HG03460 (cell line): ENCODE measurements around the gene MYH15.

Experiments used
- ATAC-seq: cut with Tn5 transposase; IDR thresholded peaks from one replicate; pipeline ENCODE4 v1.9.1; 2021; ENCODE audit not compliant: unreplicated experiment

The MYH15 gene

DNA sequence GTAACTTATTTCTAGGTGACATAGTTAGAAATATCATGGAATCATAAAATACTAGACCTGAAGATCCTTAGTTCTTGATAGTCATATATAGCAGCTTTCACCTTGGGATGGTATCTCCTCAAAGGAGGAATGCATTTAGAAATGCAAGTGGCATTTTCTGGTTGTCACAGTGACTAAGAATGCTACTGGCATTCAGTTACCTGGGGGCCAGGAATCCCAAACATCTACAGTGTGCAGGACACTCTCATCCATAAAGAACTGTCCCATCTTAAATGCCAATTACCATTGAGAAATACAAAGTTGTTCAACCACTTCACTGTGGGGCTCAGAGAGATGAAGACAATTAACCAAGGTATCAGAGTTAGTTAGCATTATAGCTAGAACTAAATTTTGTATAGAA lies 36.7 kb downstream of the MYH15 start:
- ATAC-seq, result no peak

DNA sequence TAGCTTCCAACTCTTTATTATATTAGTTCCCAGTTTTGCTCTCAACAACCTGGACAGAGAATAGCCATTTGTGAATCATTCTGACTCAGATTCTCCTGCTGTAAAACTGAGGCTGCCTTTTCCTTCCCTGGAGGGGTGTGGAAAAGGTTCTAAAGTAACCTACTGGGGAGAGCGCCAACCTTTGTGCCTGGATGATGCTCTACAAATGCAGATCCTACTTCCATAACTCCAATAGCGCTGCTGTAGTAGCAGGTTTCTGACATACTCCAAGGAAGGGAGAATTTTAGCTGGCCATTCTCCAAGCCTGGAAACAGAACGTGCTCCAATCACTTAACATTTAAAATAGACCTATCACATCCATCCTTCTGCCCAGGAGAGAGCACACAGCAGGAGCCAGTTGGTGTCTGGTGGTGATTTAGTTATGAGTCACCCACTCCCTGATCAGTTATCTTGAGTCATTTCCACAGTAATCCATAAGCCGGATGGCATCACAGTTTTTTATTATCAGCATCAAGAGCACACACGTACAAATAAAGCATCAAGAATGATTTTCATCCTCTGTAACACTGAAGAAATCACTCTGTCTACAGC lies 38.3 kb downstream of the MYH15 start:
- ATAC-seq, result no peak

DNA sequence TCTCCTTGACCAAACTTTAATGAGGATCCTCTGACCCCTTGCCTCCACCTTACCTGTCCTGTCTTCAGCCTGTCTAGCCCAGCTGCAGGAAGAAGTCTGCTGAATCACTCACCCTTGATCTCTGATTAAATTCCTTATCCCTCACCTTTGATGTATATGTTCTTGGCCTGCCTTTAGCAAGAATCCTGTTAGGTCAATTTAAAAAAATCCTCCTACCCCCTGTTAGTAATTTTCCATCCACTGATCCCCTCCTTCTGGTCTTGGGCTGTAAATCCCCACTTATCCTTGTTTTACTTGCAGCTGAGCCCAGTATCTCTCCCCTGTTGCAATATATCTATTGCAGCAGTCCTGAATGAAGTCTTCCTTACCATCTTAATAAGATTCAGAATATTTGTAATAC lies 39.0 kb downstream of the MYH15 start:
- no peak for ATAC-seq

DNA sequence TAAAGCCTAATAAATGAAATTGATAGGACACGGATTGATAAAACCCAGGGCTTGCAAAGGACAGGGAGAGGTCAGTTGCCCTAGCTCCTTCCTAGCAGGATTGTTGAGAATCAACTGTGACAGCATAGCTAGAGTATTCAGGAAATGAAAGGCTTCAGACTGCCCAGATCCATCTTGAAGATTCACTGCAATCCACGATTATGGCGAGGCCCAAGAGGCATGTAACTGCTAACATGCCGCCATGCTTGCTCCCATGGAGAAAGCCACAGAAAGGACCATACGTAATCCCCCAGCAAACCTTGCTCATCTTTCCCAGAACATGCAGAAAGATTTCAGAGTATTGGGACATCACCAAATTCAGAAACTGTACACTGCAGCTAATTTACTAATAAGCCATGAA lies 41.3 kb downstream of the MYH15 start:
- ATAC-seq, result no peak

DNA sequence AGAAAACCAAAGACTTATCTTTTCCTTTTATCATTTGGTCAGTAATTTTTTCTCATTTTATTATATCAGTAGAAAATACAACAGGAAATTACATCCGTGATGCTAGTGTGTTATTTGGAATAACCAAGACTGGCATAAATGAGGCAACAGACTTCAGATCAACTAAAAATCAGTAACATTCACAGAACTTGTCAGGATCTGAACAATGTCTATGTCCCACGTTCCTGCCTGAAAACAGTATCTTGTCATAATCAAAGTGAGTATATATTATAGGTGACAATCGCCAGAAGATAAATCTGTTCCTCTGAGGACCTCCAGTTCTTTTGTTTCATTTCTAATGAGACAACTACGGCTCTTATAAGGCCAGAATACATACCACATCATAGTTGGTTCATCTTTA lies 41.8 kb downstream of the MYH15 start:
- no peak for ATAC-seq

DNA sequence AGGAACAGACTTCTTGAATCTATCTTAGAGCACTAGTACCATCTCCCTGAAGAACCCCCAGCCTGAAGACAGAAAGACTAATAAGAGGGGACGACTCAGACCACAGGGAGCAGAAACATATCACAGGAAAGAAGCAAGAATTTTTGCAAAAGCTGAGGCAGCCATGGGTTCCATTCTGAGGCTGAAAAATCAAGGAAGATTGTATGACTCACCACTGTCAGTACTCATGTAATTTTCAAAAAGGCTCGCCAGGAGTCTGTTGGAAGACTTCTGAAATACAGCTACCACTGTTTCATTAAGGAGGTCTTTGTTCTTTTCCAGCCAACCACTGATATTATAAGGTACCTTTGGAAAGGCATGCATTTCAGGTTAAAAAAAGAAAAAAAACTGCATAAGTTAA lies 47.5 kb downstream of the MYH15 start:
- no peak for ATAC-seq

DNA sequence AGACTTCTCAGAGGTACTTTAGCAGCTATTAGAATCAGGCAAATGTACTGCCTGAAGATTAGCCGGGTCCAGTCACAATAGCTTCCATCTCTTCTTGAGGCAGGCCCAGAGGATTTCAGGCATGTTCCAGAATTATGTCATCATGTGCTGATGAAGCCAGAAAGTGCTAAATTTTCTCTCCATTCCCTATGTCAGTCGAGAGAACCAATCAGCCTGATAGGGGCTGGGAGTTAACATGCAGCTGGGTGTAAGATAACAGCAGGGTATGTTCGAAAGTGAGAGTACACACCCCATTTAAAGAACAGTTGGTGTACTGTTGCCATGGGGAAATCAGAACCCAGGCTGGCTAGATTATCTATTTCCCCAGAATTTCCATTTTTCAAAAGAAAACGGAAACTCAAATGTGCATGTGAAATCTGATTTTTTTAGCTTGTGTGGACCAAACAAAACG lies 48.7 kb downstream of the MYH15 start:
- no peak for ATAC-seq

DNA sequence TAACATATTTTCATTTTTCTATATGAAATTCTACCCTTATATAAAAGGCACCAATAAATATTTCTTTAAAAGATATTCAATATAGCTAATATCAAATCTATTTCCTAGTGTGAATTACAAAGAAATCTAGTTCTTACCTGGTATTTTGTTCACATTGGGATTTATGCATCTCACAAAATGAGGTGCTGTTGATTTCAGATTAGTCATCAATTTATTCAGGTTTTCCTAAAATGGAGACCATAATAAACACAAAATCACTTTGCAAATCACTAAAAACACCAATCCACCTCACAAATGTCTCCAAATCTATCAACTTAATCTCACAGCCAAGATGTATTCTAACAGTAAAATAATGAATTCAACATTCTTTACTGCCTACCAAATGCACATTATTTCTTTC lies 51.2 kb downstream of the MYH15 start:
- ATAC-seq, result no peak

DNA sequence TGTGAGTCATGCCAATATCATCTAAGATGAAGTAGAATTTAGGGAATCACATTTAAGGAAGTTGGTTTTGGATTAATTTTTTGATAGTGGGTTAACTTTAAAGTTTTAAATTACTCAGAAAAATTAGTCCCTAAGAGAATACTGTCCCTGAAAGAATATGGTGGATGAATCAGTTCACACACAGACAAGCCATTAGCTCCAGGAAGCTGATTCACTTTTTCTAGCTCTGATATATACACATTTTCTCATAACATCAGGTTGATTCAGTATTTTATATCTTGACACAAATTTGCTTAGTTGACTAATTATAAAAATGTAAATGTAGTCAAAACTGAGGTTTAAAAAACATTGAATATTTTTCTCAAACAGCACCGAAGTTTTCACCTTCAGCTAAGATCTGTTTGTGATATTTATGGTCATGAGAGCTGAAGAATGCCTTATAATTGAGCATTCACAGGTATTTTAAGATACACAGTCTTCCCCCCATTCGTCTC lies 55.1 kb downstream of the MYH15 start:
- no peak for ATAC-seq

DNA sequence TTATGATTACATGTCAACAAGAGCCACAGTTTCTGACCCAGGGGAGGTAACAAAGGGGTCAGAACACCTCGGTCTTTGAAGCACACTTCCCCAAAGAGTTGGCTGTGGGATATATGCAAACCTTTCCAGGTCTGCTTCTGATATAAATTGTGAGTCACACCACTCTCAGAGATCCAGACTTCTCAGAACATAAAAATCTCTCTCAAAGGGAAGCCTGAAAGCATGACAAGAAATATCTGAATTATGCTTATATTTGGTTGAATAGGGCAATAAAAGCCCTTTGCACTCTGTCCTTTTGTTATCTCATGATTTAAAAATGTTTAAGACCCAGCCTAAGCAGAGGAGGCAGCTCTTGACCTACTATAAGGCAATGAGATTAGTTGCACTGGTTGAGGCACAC lies 56.8 kb downstream of the MYH15 start:
- no peak for ATAC-seq

DNA sequence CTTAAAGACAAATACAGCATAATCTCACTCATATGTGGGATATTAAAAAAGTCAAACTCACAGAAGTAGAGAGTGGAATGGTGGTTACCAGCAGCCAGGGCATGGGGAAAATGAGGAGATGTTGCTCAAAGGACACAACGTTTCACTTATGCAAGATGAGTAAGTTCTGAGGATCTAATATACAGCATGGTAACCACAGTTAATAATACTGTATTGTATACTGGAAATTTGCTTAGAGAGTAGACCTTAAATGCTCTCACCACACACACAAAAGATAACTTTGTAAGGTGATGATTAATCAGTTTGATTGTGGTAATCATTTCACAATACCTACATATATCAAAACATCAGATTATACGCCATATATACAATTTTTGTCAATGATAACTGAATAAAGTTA lies 60.0 kb downstream of the MYH15 start:
- ATAC-seq, result no peak

DNA sequence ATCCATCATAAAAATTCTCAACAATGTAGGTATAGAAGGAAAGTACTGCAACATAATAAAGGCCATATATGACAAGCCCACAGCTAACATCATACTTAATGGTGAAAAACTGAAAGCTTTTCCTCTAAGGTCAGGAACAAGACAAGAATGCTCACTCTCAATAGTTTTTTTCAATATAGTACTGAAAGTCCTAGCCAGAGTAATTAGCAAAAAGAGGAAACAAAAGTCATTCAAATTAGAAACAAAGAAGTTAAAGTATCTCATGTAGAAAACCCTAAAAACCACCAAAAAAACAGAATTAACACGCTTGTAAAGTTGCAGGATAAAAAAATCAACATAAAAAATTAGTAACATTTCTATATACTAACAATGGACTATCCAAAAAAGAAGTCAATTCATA lies 61.8 kb downstream of the MYH15 start:
- no peak for ATAC-seq

DNA sequence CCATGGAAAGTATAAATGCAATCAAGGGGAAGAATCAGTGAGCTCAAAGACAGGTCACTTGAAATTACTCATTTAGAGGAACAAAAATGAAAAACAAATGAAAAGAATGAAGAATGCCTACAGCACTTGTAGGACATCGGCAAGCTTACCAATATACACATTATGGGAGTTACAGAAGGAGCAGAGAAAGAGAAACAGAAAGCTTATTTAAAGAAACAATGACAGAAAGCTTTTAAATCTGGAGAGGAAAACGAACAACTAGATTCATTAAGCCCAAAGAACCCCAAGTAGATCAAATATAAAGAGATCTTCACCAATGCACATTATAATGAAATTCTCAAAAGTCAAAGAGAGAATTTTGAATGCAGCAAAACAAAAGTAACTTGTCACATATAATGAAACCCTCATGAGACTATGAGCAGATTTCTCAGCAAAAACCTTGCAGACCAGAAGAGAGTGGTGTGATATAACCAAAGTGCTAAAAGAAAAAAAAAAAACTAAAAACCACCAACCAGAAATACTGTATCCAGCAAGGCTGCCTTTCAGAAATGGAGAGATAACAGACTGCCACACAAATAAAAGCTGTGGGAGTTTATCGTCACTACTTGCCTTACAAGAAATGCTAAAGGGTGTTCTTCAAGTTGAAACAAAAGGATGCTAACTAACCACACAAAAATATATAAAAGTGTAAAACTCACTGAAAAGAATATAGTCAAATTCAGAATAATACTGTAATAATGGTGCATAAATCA lies 63.1 kb downstream of the MYH15 start:
- ATAC-seq, result no peak

DNA sequence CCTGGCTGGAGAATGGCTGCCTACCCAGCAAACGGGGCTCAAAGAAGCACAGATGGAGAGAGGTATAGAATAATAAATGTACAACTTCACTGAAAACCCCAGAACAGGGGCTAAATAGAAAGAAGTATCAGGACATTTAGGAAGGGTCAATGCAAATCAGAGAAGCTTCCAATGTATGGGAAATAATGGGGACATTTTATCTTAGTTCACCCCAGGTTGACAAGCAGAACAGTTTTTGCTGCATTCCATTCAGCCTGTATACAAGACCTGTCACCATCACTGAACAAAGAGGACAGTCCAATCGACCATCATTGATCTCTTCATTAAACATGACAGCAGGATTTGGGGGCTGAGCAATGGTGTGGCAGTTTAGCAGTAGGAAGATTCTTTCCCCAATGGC lies 68.1 kb downstream of the MYH15 start:
- no peak for ATAC-seq

DNA sequence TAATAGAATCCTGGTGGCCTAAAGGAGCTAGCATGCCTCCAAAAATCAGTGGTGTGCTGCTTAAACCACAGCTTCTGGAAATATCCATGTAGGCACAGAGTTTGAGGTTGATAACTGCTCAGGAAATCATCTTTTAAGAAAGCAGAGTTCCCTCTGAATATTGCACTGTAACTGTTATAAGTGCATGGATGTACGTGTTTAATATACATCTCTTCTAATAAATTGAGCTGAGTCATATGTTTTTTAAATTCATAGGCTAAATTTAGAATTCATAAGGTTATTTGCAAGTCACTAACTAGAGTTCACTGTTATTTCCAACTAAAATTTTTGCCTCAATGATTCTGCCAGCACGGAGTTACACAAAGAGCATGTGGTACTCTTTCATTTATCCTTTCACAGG lies 68.9 kb downstream of the MYH15 start:
- ATAC-seq, result no peak

DNA sequence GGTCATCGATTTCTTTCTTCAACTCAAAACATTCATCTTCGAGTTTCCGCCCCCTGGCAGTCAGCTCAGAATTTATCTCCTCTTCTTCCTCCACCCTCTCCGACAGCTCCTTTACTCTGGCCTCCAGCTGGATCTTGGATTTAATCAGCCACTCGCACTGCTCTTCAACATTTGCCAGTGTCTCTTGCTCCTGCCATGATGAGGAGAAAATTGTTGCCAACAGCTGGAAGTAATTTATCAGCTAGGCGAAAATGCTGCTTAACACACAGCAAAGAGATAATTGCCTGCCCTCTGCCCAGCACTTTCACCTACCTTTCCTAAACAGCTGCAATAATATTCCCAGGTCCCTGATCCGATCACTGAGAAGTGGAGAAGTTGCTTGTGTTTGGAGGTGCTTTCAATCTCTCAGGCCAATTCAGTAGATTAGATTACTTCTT lies 69.3 kb downstream of the MYH15 start:
- ATAC-seq, result no peak

DNA sequence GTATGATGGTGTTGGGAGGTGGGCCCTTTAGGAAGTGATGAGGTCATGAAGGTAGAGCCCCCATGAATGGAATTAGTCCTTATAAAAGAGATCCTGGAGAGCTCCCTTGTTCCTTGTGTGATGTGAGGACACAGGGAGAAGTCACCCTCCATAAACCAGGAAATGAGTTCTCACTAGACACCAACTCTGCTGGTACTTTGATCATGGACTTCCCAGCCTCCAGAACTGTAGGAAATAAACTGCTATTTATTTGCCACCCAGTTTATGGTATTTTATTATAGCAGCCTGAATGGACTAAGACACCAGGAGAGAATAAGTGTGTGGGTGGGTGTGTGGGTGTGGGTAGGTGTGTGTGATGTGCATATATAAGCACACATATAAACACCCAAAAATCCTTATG lies 71.9 kb downstream of the MYH15 start:
- ATAC-seq, result no peak

DNA sequence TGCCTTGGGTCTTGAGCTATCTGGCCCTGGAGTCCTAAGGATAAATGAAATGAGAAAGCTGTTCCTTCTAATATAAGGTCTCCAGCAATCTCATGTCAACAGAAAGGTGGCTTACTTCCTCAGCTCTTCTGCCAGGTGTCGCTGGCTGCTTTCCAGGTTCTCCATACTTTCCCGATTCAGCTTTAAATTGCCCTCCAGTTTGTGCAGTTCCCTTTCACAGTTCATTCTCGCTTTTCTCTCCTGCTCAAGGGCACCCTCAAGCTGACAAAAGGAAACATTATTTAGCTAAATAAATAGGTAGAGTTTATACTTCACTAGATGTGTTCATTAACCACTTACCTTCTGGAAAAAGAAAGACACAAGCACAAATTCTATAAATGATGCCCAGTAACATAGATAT lies 73.0 kb downstream of the MYH15 start:
- ATAC-seq, result no peak

DNA sequence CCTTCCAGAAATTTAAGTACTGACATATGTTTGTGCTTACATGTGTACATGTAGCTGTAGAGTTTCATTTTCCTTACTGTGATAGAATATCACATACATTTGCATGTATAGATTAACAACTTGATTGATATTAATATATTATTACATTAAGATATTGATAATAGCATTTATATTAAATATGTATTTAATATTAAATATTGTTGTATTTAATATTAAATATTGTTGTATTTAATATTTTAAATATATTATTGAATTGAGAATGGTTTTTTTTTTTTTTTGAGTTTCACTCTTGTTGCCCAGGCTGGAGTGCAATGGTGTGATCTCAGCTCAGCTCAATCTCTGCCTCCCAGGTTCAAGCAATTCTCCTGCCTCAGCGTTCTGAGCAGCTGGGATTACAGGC lies 76.5 kb downstream of the MYH15 start:
- no peak for ATAC-seq

DNA sequence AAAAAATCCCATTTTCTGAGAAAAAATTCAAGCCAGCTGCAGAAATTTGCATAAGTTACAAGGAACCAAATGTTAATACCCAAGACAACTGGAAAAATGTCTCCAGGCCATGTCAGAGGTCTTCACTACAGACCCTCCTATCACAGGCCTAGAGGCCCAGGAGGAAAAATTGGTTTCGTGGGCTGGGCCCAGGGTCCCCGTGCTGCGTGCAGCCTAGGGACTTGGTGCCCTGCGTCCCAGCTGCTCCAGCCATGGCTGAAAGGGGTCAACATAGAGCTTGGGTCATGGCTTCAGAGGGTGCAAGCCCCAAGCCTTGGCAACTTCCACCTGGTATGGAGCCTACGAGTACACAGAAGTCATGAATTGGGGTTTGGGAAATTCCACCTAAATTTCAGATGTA lies 78.0 kb downstream of the MYH15 start:
- no peak for ATAC-seq

DNA sequence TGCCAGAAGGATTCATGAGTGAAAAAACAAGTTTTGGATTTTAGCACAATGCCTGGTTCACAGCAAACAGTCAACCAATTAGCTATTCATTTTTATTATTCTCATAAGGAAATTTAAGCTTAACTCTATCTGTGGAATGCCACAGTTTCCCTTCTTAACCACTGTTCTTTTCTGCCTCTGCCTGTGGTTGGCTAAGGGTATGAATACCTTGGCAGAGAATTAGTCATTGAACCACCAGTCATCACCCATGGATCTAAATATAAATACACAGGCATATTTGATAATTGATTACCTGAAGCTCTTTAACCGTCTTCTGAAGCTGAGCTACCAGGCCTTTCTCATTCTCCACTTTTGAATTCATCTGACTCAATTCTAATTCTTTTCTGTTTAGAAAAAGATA lies 79.9 kb downstream of the MYH15 start:
- ATAC-seq, result no peak

DNA sequence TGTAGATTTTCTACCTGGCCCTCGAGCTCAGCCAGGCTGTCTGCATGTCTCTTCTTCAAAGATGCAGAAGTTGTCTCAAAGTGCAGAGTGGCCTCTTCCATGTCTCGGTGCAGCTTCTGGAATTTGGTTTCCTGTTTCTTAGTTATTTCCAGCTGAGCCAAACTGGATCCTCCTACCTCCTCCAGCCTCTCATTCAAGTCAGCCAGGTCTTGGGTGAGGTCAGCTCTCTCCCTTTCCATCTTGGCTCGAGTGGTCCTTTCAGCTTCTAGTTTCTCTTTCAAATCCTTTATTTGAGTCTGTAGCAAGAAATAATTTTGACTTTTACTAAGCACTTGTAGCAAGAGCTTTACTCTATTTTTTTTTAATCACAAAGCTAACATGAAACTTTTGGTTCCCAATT lies 81.8 kb downstream of the MYH15 start:
- no peak for ATAC-seq

DNA sequence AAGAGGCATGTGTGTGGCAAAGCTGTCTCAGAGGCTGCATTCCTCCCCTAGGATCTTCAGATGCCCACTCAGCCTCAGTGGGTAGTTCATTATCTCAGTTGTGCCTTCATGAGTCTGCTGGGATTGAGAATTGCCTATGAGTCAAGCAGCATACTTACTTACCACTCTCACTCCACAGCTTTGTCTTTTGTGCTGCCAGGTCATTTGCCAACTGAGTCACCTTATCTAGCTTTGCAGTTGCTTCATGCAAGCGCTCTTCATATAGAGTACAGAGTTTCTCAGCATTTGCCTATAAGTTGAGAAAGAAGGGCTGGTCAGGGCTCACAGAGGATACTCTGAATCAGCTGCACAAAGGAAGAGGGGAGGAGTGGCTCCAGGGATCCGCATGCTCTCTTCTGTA lies 89.5 kb downstream of the MYH15 start:
- no peak for ATAC-seq
